Neutrophil (primary cell): ENCODE results near the gene ZNF154.

Source experiments
- H3K27ac ChIP-seq: fragments of 200-600 bp; sonication (generic); 2 replicates; pipeline ENCODE4 v1.5.1; 2016; ENCODE audit warnings: mild to moderate bottlenecking, moderate library complexity
- H3K27me3 ChIP-seq: fragments of 200-600 bp; sonication (generic); 2 replicates; pipeline ENCODE4 v1.6.0; 2016; ENCODE audit warnings: mild to moderate bottlenecking
- H3K36me3 ChIP-seq: fragments of 200-600 bp; sonication (generic); 2 replicates; pipeline ENCODE4 v1.5.1; 2017
- H3K4me1 ChIP-seq, 2 experiments: fragments of 200-600 bp in 1 of 2; sonication (generic) in 1 of 2; 1 replicate in 1 of 2; 2 replicates in 1 of 2; pipeline versions ENCODE4 v1.5.1 to v1.6.1; 2013 to 2016; ENCODE audit warnings: low read depth in 1 of 2, low read length in 1 of 2, mild to moderate bottlenecking in 1 of 2, moderate library complexity in 1 of 2; ENCODE audit not compliant: control insufficient read depth in 1 of 2, insufficient read depth in 1 of 2
- H3K4me3 ChIP-seq, 2 experiments: fragments of 200-600 bp in 1 of 2; sonication (generic) in 1 of 2; 1 replicate in 1 of 2; 2 replicates in 1 of 2; pipeline ENCODE4 v1.5.1; 2013 to 2016; ENCODE audit warnings: low read depth in 1 of 2, low read length in 1 of 2, mild to moderate bottlenecking in 1 of 2, moderate library complexity in 1 of 2
- H3K9me3 ChIP-seq: fragments of 200-600 bp; sonication (generic); 2 replicates; pipeline ENCODE4 v1.5.1; 2016
- CTCF ChIP-seq: fragments of 200-600 bp; sonication (generic); IDR thresholded peaks from 2 replicates; pipeline ENCODE4 v1.5.1; 2016; ENCODE audit warnings: antibody characterized with exemption

The ZNF154 gene

GRCh38 chr19:57664269-57665127 is 44.5 kb downstream of the ZNF154 start:
- peaks cover 78% of the 10 kb centered on the region for H3K27me3 ChIP-seq
- H3K4me3 ChIP-seq, result no peak overlapping the region
- no peak overlapping the region for H3K27ac ChIP-seq
- no peaks in the 10 kb centered on the region for H3K36me3 ChIP-seq
- no peaks in the 10 kb centered on the region for H3K9me3 ChIP-seq
- no peaks in the 10 kb centered on the region for H3K4me1 ChIP-seq
- TF ChIP-seq CTCF, result no peak

- H3K27ac ChIP-seq, result no peak overlapping the region
- no peak for TF ChIP-seq CTCF
These were observed 52.7 kb downstream of the ZNF154 start for GRCh38 chr19:57656346-57656745.

GRCh38 chr19:57655443-57655842 is 53.6 kb downstream of the ZNF154 start:
- Histone ChIP-seq H3K4me1 (no peaks in the 10 kb centered on the region), H3K9me3 (peaks cover 9% of the 10 kb centered on the region), H3K27ac (no peak overlapping the region), H3K27me3 (peaks cover 14% of the 10 kb centered on the region), H3K36me3 (no peaks in the 10 kb centered on the region), H3K4me3 (no peak overlapping the region)
- no peak for TF ChIP-seq CTCF

More at GRCh38 chr19:57656346-57656745, 52.7 kb downstream of the ZNF154 start:
- H3K36me3 ChIP-seq, result no peaks in the 10 kb centered on the region
- H3K4me1 ChIP-seq, result no peaks in the 10 kb centered on the region
- H3K4me3 ChIP-seq, result no peak overlapping the region
- H3K9me3 ChIP-seq, result peaks cover 9% of the 10 kb centered on the region
- H3K27me3 ChIP-seq, result peaks cover 23% of the 10 kb centered on the region

GRCh38 chr19:57653689-57654088 is 55.3 kb downstream of the ZNF154 start:
- no peak overlapping the region for H3K27ac ChIP-seq
- no peak overlapping the region for H3K4me3 ChIP-seq
- TF ChIP-seq CTCF, result no peak
- H3K27me3 ChIP-seq, result no peaks in the 10 kb centered on the region
- H3K4me1 ChIP-seq, result no peaks in the 10 kb centered on the region
- peaks cover 11% of the 10 kb centered on the region for H3K9me3 ChIP-seq
- no peaks in the 10 kb centered on the region for H3K36me3 ChIP-seq

GRCh38 chr19:57651654-57651996 is 57.4 kb downstream of the ZNF154 start:
- Histone ChIP-seq H3K4me1 (no peaks in the 10 kb centered on the region), H3K36me3 (no peaks in the 10 kb centered on the region), H3K9me3 (peaks cover 16% of the 10 kb centered on the region), H3K27ac (no peak overlapping the region), H3K4me3 (no peak overlapping the region), H3K27me3 (no peaks in the 10 kb centered on the region)
- TF ChIP-seq CTCF, result no peak
